Keratinocyte (primary cell): ENCODE results near the gene STAM2.

ENCODE experiments used
- EZH2 ChIP-seq: IDR thresholded peaks from one replicate; pipeline ENCODE4 v1.6.1; 2012; ENCODE audit warnings: inconsistent platforms, mild to moderate bottlenecking, low read length, moderate library complexity
- TF ChIP-seq, protein P1 (sequence below), 3 experiments: IDR thresholded peaks in 1 of 3; conservative IDR thresholded peaks in 1 of 3; optimal IDR thresholded peaks in 1 of 3; 2 replicates in 2 of 3; 3 replicates in 1 of 3; pipeline versions ENCODE3 to v1.5.1; 2011; ENCODE audit warnings: low read length in 3 of 3, mild to moderate bottlenecking in 3 of 3, moderate library complexity in 2 of 3, control low read depth in 1 of 3, inconsistent platforms in 1 of 3; ENCODE audit not compliant: insufficient read depth in 2 of 3; ENCODE audit errors: extremely low read depth in 1 of 3

DNA sequence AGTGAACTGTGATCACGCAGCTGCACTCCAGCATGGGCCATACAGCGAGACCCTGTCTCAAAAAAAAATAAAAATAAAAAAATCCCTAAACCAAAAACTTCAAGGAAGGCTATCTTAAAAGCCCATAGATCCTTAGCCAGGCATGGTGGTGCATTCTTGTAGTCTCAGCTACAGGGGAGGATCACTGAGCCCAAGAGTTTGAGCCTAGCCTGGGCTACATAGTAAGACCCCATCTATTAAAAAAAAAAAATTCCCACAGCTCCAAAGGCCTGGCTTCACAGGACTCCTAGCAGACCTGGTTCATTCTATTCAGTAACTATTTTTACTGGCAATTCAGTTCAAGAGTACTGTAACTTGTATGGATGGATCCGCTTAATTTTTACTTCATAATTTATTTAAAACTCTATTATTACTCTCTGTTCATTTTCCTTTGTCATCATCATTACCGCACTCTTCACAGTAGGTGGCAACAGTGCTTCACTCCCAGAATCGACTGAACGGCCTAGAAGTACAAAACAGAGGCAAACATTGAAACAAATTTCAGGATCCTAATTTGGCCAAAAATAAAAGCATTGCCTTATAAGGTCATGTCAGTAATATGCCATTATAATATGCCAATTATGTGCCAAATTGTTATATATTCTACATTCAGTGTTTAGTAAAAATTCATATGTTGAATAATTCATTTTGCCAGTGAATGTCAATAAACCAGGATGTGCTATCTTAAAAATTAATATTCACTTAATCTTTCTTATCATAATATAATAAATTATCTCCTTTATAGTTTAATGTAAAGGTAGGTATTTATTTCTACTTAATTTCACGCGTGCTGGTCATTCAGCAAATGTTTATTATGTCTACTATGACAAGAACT, 14.3 kb upstream of the STAM2 start:
- TF ChIP-seq, protein P1, sequence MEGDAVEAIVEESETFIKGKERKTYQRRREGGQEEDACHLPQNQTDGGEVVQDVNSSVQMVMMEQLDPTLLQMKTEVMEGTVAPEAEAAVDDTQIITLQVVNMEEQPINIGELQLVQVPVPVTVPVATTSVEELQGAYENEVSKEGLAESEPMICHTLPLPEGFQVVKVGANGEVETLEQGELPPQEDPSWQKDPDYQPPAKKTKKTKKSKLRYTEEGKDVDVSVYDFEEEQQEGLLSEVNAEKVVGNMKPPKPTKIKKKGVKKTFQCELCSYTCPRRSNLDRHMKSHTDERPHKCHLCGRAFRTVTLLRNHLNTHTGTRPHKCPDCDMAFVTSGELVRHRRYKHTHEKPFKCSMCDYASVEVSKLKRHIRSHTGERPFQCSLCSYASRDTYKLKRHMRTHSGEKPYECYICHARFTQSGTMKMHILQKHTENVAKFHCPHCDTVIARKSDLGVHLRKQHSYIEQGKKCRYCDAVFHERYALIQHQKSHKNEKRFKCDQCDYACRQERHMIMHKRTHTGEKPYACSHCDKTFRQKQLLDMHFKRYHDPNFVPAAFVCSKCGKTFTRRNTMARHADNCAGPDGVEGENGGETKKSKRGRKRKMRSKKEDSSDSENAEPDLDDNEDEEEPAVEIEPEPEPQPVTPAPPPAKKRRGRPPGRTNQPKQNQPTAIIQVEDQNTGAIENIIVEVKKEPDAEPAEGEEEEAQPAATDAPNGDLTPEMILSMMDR (optimal IDR thresholded peaks at IDR 0.05 in 1 of 3, IDR thresholded peaks at IDR 0.05 in 1 of 3, conservative IDR thresholded peaks at IDR 0.05 in 1 of 3; ENCODE audit: extremely low read depth in 1 of 3, insufficient read depth in 2 of 3, low read length in 3 of 3): peak; percentile 66 to 79 (median 67)
- no peak for TF ChIP-seq EZH2
